GM19043 (cell line): Measurements from ENCODE around the gene BTBD3.

Experiments
- ATAC-seq: cut with Tn5 transposase; IDR thresholded peaks from one replicate; pipeline ENCODE4 v1.9.1; 2021; ENCODE audit warnings: low read depth; ENCODE audit not compliant: unreplicated experiment

BTBD3 gene

DNA sequence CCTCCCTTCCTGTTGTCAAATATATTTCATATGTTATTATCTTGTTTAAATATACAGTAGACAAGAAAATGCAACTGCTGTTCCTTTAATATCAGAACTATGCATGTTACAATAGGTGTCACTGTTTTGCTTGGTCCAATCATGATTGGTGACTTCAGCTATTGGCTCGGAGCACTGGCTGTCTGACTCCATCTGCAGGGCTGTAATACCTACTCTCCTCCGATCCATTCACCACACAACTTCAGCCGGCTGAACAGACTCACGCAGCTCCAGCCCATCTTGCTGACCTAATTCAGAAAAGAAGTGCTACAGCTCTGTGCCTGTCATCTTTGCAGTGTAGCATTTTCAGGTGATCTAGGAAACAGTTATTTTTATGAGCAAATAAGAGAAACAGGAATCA is at the start of gene BTBD3:
TSS of gene BTBD3 (plus strand) at position 231 of the 400 bp plus-strand sequence. CDS start 383 bp downstream, outside the sequence.
- ATAC-seq, result peak; percentile 78

DNA sequence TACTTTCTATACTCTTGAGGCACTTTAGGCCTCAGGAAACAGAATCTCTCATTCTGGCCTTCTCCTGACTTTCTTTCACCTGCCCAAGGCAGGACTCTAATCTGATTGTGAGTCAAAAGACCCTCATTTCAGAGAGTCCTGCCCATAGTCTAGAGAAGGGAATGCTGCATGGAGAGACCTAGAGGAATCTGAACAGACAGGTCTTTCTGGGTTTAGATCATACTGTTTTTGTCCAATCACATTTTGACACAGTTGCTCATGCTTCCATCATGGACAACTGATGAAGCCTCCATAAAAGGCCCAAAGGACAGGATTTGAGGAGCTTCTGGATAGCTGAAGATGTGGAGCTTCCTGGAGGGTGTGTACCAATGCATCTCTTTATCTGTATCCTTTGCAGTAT is 48.1 kb upstream of the BTBD3 start:
- ATAC-seq, result no peak

DNA sequence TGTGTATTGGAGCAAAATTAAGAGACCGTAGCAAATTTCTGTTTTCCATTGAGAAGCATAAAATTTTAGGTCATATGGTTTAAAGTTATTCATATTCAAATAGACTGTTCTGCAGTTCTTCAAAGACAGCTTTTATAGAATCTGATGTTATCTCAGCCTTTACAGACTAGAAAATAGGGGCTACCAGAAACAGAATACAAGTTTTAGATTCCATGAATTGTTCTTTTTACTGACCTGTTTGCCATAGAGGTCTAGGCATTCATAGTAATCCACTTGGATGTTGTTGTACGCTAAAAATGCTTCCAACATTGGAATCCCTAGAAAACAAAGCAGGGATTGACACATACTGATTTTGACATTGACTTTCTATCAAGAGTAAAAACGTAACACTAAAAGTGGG is 47.3 kb upstream of the BTBD3 start:
- ATAC-seq, result no peak

DNA sequence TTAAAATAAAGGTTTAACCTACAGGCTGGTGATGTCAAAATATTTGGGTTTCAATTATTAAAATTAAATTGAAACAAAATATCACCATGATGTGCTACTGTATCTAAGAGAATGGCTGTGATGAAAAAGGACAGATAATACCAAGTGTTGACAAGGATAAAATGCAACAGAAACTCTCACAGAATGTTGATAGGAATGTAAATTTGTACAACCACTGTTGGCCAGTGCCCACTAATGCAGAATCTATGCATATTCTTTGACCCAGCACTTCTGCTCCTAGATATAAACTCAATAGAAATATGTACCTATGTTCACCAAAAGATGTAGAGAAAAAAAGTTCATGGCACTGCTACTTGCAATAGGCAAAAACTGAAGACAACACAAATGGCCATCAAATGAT is 41.1 kb upstream of the BTBD3 start:
- no peak for ATAC-seq

DNA sequence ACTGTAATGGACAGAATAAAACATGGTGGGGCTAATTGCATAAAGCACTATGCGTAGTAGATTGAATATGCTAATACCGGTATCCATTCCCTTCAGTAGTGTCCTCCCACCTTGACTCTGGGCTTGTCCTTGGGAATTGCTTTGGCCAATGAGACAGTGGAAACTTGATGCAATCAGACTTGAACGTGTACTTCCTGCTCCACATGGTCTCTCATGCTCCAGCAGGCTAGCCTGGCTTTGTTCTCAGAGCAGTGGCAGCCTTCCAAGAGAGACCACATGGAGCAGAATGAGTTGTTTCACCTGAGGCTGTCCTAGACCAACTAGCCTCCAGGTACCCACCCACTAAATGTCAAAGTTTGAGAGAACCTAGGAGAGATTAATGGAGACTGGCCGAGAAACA is 37.0 kb upstream of the BTBD3 start:
- no peak for ATAC-seq

DNA sequence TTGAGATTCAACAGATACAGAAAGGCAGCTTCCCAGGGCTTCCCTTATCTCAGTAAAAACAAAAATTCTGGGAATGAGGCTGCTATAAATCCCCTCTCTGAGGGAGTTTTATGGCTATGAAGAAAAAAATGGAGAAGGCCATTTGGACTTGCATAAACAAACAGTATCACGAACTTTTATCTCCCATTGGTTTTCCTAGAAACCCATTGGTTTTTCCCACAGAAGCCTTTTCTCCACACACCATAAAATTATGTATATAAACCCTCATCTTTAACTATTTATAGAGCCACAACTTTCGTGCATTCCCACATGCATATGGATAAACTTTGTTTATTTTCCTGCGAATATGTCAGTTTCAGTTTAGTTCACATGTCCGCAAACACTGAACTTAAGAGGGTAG is 36.2 kb upstream of the BTBD3 start:
- ATAC-seq, result no peak

DNA sequence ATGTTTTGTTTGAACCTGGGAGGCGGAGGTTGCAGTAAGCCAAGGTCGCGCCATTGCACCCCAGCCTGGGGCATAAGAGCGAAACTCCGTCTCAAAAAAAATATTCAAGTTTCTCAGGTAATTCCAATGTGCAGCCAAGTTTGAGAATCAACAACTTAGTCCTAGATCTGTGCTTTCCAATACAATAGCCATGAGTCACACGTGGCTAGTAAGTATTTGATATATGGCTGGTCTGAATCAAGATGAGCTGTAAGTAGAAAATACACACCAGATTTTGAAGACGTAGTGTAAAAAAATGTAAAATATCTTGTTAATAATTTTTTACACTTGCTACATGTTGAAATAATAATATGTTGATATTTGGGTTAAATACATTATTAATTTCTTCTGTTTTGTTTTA is 35.0 kb upstream of the BTBD3 start:
- no peak for ATAC-seq

DNA sequence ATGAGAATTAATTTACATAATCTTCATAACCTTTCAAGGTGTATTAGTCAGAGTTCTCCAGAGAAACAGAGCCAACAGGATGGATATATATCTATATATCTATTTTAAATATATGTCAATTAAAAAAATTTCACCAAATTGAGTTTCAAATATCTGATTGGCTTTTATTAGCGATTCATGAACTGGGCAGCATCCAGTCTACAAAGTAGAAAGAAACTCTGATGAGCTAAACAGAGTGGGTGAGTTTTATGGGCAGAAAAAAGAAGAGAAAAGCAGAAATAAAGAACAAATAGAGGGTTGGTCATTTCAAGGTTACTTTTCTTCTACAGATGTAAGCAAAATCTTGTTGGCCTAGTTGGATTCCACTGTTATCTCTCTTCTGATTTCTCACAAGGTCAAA is 29.0 kb upstream of the BTBD3 start:
- ATAC-seq, result no peak

DNA sequence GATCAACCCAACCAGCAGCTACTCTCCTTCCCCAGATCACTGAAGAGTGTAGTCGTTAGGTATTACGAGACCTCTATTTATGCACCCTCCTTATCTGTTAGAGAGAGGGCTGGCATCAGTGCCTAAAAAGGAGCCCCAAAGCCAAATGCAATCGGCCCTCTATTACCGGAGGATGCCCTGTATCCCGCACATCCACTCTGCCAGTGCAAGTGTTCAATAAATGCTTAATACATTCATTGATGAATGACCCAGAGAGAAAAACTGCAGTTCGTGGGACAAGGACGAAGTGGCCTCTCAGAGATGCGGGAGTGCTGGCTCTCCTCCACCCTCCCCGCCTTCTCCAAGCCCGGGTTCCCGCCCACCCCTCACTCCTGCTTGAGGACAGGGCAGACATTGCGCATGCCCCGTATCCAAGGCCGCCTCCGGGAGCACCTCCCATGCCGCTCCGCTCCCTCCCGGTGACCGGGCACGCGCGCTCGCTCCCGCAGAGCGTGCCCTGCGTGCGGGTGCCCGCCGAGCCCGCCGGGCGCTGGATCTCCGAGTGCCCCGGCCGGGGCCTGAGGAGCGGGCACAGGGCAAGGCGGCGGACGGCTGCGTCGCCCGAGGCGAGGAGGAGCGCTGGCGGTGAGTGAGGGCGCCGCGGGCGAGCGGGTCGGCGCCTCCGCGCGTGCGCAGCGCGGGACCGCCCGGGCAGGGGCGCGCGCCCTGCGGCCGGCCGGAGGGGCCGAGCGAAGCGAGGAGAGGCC is 27.2 kb upstream of the BTBD3 start:
- ATAC-seq, result peak; percentile 47

DNA sequence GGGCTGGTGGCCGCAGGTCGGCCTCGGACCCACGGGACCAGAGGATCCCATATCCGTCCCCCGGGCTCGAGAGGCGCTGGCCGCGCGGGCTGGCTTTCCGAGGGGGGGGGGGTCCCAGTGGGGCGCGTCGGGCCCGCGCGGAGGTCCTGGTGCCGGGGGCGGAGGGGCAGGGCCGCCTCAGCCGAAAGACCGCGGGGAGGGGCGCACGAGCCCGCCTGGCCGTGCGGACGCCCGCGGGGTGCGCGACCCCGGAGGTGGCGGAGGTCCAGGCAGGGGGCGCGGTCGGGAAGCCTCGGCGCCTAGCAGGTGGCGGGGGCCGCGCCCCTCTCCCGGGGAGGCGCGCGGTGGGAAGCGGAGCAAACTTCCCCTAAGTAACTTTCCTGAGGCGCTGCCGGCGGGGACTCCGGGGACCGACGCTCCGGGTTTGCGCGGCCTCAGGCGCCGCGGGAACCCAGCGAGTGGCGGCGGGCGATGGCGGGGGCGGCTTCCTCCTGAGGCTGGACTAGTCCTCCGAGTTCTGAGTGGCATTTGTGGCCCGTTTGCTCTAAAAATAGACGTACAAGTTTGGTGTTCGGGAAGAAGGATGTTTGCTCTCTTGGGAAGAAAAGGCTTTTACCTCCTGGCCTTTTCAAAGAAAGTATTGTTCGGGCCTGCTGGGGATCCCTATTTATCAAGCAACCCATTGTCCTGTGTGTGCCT is 26.5 kb upstream of the BTBD3 start:
- ATAC-seq, result peak; percentile 19

DNA sequence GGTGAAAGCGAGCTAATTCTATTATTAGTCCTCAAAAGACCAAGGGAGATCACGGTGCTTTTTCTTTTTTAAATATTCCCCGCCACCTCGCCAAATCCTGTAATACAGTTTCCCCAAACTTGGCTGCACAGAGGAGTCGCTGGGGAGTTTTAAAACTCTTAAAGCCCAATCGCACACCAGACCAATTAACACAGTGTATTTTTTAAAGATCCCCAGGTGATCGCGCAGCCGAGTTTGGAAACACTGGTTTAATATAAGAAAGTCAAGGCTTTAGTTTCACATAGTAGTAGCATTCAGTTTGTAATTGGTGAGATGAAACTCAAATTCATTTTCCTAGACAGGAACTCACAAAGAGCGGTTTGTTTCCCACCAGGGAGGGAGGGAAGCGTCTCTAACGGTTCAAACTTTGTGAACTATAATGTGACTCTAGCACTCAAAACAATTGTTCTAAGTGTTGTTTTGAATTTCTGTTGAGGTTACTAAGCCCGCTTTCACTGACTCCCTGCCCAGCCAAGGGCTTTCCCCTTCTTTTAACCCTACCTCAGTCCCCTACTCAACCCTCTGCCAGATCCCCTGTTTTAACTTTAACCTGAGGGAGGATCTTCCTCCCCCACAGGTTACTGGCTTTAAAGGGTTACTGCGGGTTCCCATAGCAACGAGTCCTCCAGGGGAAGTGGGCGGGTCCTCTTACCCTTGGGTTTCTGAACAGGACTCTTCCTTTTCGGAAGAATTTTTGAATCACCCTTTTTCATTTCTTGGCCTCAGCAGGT is 25.7 kb upstream of the BTBD3 start:
- ATAC-seq, result peak; percentile 64

DNA sequence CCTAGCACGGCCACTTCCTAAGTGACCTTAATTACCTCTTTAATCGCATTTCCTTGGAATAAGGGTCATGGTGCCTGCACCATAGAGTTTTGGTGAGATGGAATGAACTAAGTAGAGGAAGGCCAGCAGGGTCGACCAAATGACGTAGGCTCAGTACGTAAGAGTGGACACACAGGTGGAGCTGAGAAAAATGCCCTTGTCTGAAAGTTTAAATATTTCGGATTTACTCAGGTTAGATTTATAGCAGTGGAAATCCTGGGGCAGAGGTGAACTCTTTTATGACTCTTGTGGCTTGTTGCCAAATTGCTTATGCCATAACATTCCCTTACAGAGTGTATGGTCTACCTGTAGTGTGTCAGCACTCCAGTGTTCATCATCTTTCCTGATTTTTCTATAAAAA is 23.6 kb upstream of the BTBD3 start:
- ATAC-seq, result no peak

DNA sequence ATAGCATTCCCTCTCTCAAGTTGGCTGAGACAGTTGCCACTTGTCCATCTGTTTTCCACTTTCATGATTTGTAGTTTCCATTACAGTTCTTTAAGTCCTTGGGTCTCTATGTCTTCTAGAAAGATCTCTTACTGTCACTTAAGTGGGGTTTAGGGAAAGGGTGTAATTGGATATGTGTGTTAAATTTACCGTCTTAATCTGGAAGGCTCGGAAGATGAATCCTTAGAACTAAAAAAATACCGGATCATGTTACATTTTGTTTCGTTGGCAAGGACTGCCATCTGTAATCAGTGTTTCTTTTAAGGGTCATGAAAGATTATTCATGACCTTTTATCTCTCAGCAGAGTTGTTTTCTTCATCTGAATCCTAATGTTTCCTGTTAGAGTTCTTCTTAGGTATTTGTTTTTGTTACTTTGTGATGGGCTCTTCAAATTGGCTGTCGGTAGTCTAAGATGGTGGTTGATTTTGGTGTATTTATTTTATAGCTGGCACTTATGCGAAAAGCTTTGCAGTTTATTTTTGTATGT is 21.8 kb upstream of the BTBD3 start:
- ATAC-seq, result no peak

DNA sequence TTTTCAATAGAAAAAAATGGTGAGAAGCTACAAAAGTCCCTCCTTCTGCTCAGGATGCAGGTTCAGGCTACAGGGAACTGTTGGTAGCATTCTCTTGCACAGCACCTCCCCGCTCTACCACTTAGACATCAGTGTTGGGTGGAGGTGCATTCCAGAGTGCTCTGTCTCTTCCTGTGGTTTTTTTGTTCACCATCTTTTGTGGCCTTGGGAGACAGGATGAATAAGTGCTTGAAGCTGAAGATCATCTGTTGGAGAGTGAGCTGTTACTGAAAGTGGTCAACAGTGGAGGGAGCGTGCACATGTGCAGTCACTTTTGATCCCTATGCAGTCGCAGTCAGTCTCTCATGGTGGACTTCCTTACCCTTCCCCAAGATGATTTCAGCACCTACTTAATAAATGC is 16.6 kb upstream of the BTBD3 start:
- ATAC-seq, result no peak

DNA sequence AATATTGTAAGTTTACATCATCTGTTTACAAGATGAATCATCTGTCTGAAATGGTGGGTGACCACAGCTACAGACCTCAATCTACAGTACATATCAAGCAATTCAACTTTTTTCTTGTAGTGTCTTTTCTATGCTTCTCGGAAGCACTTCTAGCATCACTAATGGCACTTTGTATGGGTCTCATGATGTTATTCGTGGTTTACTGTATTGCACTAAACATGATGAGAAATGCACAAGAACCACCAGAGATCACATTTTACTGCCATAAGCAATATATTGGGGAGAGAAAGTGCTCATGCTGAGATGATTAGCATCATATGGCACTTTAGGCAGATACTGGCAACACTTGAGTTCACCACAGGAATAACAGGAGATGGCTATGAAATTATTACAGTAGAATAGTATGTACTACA is 15.4 kb upstream of the BTBD3 start:
- ATAC-seq, result no peak

DNA sequence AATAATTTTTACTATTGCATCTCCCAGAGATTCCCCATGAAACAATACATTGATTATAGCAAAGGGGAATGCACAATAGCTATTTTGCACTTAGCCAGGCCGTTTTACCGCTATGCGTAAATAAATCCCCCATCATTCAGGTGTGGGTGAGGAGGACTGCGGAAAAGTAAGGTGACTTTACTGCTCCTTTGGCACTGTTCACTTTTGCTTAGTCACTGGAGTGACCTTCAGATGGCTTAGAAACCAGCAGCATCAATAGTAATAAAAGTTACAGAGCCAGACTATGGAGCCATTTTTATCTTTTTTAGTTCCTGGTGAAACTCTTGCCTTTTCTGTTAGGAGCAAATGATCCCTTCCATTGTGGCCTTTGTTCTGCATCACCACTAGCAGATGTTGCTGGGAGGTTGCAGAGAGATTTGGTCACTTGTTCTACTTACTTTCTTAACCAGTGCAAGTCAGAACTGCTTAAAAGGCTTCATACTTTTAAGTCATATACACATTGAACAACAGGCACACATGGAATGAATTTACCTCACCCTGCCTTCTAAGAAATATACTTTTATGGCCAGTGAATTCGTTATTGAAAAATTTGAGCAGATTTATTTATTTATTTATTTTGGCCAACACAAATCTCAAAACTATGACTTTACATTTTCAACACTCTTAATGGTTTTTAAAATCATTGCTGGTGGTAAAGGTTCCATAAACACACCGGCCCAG is 12.1 kb upstream of the BTBD3 start:
- no peak for ATAC-seq

DNA sequence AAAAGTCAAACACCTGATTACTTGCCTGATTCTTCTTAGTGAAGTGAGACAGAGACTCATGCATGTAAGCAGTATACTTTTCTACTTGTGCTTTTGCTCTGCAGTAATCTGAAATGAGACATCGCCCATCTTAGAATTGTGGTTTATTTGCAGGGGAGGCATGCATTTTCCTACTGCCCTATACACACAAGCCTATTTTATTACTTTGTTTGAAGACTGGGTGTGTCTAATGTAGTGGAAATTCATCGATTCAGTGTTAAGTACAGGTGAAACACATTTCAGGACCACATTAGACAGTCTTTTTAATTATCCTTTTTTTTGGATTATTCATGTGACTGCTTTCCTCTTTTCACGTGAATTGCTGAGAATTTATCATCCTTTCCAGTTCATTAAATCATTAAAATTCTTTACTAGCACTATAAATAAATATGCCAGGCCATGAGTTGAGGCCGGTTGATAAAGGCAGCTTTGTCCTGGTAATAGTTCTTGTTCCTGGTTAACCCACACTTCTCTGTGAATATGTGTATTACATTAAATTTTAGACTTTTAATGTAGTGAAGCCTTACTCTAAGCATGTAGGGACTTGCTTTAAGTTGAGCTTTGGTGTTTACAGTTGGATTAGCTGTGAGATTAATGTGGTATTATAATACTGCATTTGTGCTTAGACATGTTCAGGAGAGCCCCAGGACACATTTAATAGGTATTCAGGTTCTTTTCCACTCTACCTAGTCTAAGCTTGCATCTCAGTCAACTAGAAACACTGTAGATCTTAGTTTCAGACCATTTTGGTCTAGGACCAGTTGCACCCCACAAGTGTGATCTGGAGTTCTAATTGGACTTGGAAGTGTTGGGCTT is 10.8 kb upstream of the BTBD3 start:
- no peak for ATAC-seq

DNA sequence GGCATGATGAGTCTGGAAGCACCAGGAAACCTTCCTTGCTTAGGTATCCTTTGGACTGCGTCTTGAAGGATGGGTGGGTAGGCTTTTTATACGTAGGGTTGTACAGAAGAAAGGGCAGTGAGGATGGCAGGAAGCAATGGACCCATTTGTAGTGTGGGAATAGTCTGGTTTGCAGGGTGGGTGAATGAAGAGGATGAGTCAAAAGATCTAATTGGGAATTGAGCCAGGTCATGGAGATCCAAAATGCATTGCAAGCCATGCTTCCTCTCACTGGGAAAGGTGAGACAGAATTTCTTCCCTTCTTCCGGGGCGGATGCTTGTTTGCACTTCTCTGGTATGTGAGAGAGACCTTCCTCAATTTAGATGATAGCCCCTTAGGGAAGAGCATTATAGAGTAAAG is 10.1 kb upstream of the BTBD3 start:
- no peak for ATAC-seq

DNA sequence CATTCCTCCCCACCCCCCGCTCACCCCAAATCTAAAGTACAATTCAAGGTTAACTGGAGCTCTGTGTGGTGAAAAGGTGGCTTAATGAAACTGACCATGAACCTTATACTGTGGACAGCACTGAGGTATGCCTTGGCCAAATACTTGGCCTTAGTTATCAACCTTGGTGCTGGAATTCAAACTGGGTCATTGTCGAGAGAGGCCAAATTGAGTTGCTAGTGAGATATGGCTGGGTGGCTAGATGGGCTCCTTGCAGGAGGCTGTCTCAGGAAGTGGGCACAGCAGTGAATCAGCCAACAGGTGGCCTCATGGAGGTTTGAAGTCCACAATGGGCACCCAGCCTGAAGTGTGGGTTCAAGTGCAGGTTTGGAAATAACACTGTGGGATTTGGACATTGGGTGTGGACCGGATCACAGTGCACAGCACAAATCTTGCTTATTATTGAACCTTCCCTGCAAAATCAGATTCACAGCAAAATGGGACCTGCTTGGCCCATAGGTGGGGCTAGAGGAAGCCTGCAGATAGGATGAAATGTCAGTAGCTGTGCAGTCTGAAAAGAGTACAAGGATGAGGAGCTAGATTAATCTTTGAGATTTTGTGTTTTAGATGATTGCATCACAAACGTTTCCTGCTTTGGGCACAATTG is 5.6 kb upstream of the BTBD3 start:
- no peak for ATAC-seq
